ENCODE results near the gene SRSF8. TPM values are rescaled to one million over a fixed set of nuclear protein-coding genes. Genes with fewer than 3 reads are reported as not detected.

The SRSF8 gene
- total RNA-seq, 5 donors from 2014 or later (not counting 1 experiment from before 2014, with no cell fraction given), result 61.2 to 84.0 (median 72.7) TPM

DNA sequence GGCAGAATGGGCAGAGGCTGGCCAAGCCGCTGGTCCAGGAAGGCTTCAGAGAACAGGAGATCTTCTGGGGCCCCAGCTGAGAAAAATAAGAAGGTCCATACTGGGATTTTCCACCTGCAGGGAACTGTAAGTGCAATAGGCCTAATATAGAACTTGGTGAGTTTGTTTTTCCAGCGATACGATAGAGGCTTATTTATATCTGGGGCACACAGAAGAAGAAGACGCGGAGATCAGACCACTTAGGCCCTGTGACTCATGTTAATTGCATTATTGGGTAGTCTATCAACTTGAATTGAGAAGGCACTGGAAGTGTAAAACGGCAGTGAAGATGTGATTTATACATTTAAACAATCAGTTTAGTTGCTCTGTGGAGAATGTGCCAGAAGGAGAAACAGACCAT lies 7.7 kb upstream of the SRSF8 start:
- Histone ChIP-seq H3K9me3 (no peaks in the 10 kb centered on the region), H3K27me3 (replicated peaks in 1 of 2; ENCODE audit: control insufficient read depth in 2 of 2, extremely low read depth in 1 of 2, insufficient read depth in 2 of 2, low read length in 1 of 2) (peaks cover 0 to 12% of the 10 kb centered on the region in 2 experiments), H3K4me3 (ENCODE audit: control insufficient read depth in 1 of 2, extremely low read depth in 1 of 2, low read length in 1 of 2) (no peak overlapping the region), H3K27ac (ENCODE audit: low read length) (no peak overlapping the region), H3K4me1 (ENCODE audit: control insufficient read depth in 1 of 2, extremely low read depth in 1 of 2, insufficient read depth in 2 of 2, low read length in 2 of 2) (no peaks in the 10 kb centered on the region), H3K36me3 (ENCODE audit: control insufficient read depth in 2 of 2, extremely low read depth in 1 of 2, insufficient read depth in 1 of 2, low read length in 1 of 2) (no peaks in the 10 kb centered on the region)
- H3K4me1 Mint-ChIP-seq, result no peaks in the 10 kb centered on the region
- POLR2A ChIA-PET, result no interaction called here
- no peak overlapping the region for H3K27ac Mint-ChIP-seq
- no peak for DNase-seq
- peaks cover 23 to 28% of the 10 kb centered on the region in 2 donors for H3K27me3 Mint-ChIP-seq
- 87% methylated on average over 5 of the region's 6 CpGs for WGBS (ENCODE audit: insufficient coverage)
- no peak for ATAC-seq (replicated peaks in 1 of 4)
- no peaks in the 10 kb centered on the region for H3K36me3 Mint-ChIP-seq
- CTCF ChIA-PET, result no interaction called here
- H3K9me3 Mint-ChIP-seq, result no peaks in the 10 kb centered on the region
- no peak overlapping the region for H3K4me3 Mint-ChIP-seq

DNA sequence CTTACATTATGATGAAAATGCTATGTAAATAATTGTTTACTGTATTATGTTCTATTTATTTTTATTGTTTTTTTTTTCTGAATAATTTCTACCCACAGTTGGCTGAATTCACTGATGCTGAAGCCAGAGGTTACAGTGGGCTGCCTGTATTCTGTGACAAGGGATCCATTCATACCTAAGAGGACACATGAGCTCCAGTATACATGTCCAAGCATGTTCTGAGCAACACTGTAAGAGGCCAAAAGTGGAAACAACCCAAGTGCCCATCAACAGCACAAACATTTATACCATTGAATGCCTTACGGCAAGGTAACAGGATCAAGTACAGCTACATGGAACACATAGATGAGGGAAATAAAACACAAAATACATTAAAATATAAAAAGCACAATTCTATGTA lies 1.4 kb upstream of the SRSF8 start:
- Mint-ChIP-seq H3K4me3 (no peak overlapping the region), H3K27me3 (peaks cover 0 to under 1% of the 10 kb centered on the region in 2 donors), H3K27ac (no peak overlapping the region), H3K36me3 (peaks cover 3% of the 10 kb centered on the region), H3K4me1 (peaks cover 17 to 25% (median 19%) of the 10 kb centered on the region in 3 donors), H3K9me3 (no peaks in the 10 kb centered on the region)
- Histone ChIP-seq H3K4me3 (ENCODE audit: control insufficient read depth in 1 of 2, extremely low read depth in 1 of 2, low read length in 1 of 2) (no peak overlapping the region), H3K27ac (ENCODE audit: low read length) (no peak overlapping the region), H3K36me3 (ENCODE audit: control insufficient read depth in 2 of 2, extremely low read depth in 1 of 2, insufficient read depth in 1 of 2, low read length in 1 of 2) (peaks cover 0 to under 1% of the 10 kb centered on the region in 2 donors), H3K4me1 (ENCODE audit: control insufficient read depth in 1 of 2, extremely low read depth in 1 of 2, insufficient read depth in 2 of 2, low read length in 2 of 2) (peaks cover 8 to 9% of the 10 kb centered on the region in 2 experiments), H3K9me3 (no peaks in the 10 kb centered on the region), H3K27me3 (replicated peaks in 1 of 2; ENCODE audit: control insufficient read depth in 2 of 2, extremely low read depth in 1 of 2, insufficient read depth in 2 of 2, low read length in 1 of 2) (no peaks in the 10 kb centered on the region)
- DNase-seq, result no peak
- CTCF ChIA-PET, result interaction anchor here in 1 of 2 donors (0.5 to 0.6 kb wide), 2 partner anchors 62 to 946 kb away, joined by 3 to 4 read pairs; no protein-coding TSS in a partner anchor
- POLR2A ChIA-PET, result interaction anchor here in 1 of 2 donors (0.6 kb wide), 1 partner anchor 87 kb away, joined by 19 read pairs; no protein-coding TSS in a partner anchor
- no CpG with 5 or more reads among the region's 1 CpG for WGBS (ENCODE audit: insufficient coverage)
- ATAC-seq (replicated peaks in 1 of 4), result no peak

DNA sequence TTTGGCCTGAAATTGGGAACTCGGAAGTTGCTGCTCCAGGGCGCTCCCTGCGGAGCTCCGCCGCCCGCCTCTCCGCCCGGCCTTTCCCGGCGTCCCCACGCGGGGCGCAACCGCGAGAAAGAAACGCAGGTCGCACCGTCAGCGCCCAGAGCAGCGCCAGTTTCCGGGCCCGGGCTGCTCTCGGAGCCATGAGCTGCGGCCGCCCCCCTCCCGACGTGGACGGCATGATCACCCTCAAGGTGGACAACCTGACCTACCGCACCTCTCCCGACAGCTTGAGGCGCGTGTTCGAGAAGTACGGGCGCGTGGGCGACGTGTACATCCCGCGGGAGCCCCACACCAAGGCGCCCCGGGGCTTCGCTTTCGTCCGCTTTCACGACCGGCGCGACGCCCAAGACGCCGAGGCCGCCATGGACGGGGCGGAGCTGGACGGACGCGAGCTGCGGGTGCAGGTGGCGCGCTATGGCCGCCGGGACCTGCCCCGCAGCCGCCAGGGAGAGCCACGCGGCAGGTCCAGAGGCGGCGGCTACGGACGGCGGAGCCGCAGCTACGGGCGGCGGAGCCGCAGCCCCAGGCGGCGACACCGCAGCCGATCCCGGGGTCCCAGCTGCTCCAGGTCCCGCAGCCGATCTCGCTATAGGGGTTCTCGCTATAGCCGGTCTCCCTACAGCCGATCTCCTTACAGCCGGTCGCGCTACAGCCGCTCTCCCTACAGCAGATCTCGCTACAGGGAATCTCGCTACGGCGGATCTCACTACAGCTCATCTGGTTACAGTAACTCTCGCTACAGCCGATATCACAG lies 521 bp downstream of the SRSF8 start:
- ChIA-PET POLR2A (interaction anchor here (0.5 to 3.1 kb wide), 12 partner anchors 18 to 1326 kb away, joined by 3 to 33 read pairs (median 4); partner anchors contain the start of genes CWC15 (in 2 of the 2), FAM76B (in 2 of the 2), KDM4D (in 2 of the 2) and SESN3 (in 2 of the 2)), CTCF (interaction anchor here (0.5 to 5.7 kb wide), 27 partner anchors 9 to 1332 kb away, joined by 3 to 73 read pairs (median 4); partner anchors contain the start of genes ENDOD1 (in 2 of the 2), CCDC82 (in 1 of the 2), CEP57 (in 1 of the 2) and CWC15 (in 1 of the 2))
- Histone ChIP-seq H3K27ac (ENCODE audit: low read length) (peak overlapping the region; percentile 91), H3K4me3 (ENCODE audit: control insufficient read depth in 1 of 2, extremely low read depth in 1 of 2, low read length in 1 of 2) (peak overlapping the region; percentile 72 to 93), H3K27me3 (replicated peaks in 1 of 2; ENCODE audit: control insufficient read depth in 2 of 2, extremely low read depth in 1 of 2, insufficient read depth in 2 of 2, low read length in 1 of 2) (no peaks in the 10 kb centered on the region), H3K9me3 (no peaks in the 10 kb centered on the region), H3K36me3 (ENCODE audit: control insufficient read depth in 2 of 2, extremely low read depth in 1 of 2, insufficient read depth in 1 of 2, low read length in 1 of 2) (peaks cover 0 to 2% of the 10 kb centered on the region in 2 donors), H3K4me1 (ENCODE audit: control insufficient read depth in 1 of 2, extremely low read depth in 1 of 2, insufficient read depth in 2 of 2, low read length in 2 of 2) (peaks cover 9% of the 10 kb centered on the region in 2 experiments)
- no peaks in the 10 kb centered on the region for H3K27me3 Mint-ChIP-seq
- peak; percentile 74 to 78 (median 77) for ATAC-seq (replicated peaks in 1 of 4)
- H3K4me1 Mint-ChIP-seq, result peaks cover 30 to 40% (median 31%) of the 10 kb centered on the region in 3 donors
- peak overlapping the region; percentile 94 to 100 (median 97) for H3K4me3 Mint-ChIP-seq
- peaks cover 9% of the 10 kb centered on the region for H3K36me3 Mint-ChIP-seq
- H3K27ac Mint-ChIP-seq, result peak overlapping the region; percentile 97 to 99
- 0% methylated on average over 98 of the region's 98 CpGs for WGBS (ENCODE audit: insufficient coverage)
- no peaks in the 10 kb centered on the region for H3K9me3 Mint-ChIP-seq
- peak; percentile 34 to 83 (median 60) for DNase-seq

DNA sequence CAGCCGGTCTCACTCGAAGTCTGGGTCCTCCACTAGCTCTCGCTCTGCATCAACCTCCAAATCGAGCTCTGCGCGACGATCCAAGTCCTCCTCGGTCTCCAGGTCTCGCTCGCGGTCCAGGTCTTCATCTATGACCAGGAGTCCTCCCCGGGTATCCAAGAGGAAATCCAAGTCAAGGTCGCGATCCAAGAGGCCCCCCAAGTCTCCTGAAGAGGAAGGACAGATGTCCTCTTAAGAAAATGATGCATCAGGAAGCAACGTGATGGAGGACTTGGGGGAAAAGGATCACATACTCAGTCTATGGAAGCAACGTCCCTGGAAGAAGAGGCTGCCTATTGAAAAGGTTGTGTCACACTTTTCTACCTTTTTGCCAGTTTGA lies 1.1 kb downstream of the SRSF8 start:
- ChIA-PET CTCF (interaction anchor here (0.6 to 5.7 kb wide), 26 partner anchors 9 to 1322 kb away, joined by 3 to 73 read pairs (median 5); partner anchors contain the start of genes ENDOD1 (in 2 of the 2), CCDC82 (in 1 of the 2), CWC15 (in 1 of the 2) and FAM76B (in 1 of the 2)), POLR2A (interaction anchor here (1.0 to 3.1 kb wide), 7 partner anchors 21 to 1326 kb away, joined by 3 to 33 read pairs (median 4); partner anchors contain the start of genes SESN3 (in 2 of the 2), C11orf54 (in 1 of the 2), CWC15 (in 1 of the 2) and ENDOD1 (in 1 of the 2))
- Mint-ChIP-seq H3K36me3 (peaks cover 13% of the 10 kb centered on the region), H3K9me3 (no peaks in the 10 kb centered on the region), H3K4me1 (peaks cover 33 to 43% (median 35%) of the 10 kb centered on the region in 3 donors), H3K27ac (peak overlapping the region; percentile 97 to 99), H3K27me3 (no peaks in the 10 kb centered on the region), H3K4me3 (peak overlapping the region; percentile 94 to 100 (median 97))
- H3K27ac ChIP-seq (ENCODE audit: low read length), result peak overlapping the region; percentile 91
- peaks cover 9% of the 10 kb centered on the region in 2 experiments for H3K4me1 ChIP-seq (ENCODE audit: control insufficient read depth in 1 of 2, extremely low read depth in 1 of 2, insufficient read depth in 2 of 2, low read length in 2 of 2)
- H3K27me3 ChIP-seq (replicated peaks in 1 of 2; ENCODE audit: control insufficient read depth in 2 of 2, extremely low read depth in 1 of 2, insufficient read depth in 2 of 2, low read length in 1 of 2), result no peaks in the 10 kb centered on the region
- DNase-seq, result peak in 5 of 35 experiments; percentile 30 to 43 (median 35)
- peak overlapping the region; percentile 72 to 93 for H3K4me3 ChIP-seq (ENCODE audit: control insufficient read depth in 1 of 2, extremely low read depth in 1 of 2, low read length in 1 of 2)
- H3K9me3 ChIP-seq, result no peaks in the 10 kb centered on the region
- ATAC-seq (replicated peaks in 1 of 4), result no peak
- 0% methylated on average over 10 of the region's 16 CpGs for WGBS (ENCODE audit: insufficient coverage)
- peaks cover 0 to 2% of the 10 kb centered on the region in 2 donors for H3K36me3 ChIP-seq (ENCODE audit: control insufficient read depth in 2 of 2, extremely low read depth in 1 of 2, insufficient read depth in 1 of 2, low read length in 1 of 2)

DNA sequence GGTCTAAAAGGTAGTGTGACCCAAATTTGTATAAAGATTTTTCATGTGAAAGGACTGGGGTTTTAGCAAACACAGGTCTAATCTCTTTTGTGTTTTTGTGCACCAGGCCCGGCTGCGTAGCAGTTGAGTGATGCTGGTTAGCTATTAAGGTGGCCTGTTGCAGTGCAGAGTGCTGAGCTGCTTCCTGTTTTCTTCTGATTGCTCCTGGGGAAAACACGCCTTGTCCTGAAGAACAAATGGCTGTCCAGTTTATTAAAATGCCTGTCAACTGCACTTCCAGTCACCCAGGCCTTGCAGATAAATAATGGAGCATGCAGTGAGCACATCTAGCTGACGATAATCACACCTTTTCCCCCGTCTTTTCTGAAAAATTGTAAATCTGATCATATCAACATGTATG lies 1.8 kb downstream of the SRSF8 start:
- Histone ChIP-seq H3K27ac (ENCODE audit: low read length) (peak overlapping the region; percentile 91), H3K27me3 (replicated peaks in 1 of 2; ENCODE audit: control insufficient read depth in 2 of 2, extremely low read depth in 1 of 2, insufficient read depth in 2 of 2, low read length in 1 of 2) (no peaks in the 10 kb centered on the region), H3K9me3 (no peaks in the 10 kb centered on the region), H3K36me3 (ENCODE audit: control insufficient read depth in 2 of 2, extremely low read depth in 1 of 2, insufficient read depth in 1 of 2, low read length in 1 of 2) (peaks cover 0 to 2% of the 10 kb centered on the region in 2 donors), H3K4me1 (ENCODE audit: control insufficient read depth in 1 of 2, extremely low read depth in 1 of 2, insufficient read depth in 2 of 2, low read length in 2 of 2) (peaks cover 9% of the 10 kb centered on the region in 2 experiments), H3K4me3 (ENCODE audit: control insufficient read depth in 1 of 2, extremely low read depth in 1 of 2, low read length in 1 of 2) (peak overlapping the region; percentile 72 to 93)
- Mint-ChIP-seq H3K27me3 (no peaks in the 10 kb centered on the region), H3K36me3 (peaks cover 13% of the 10 kb centered on the region), H3K9me3 (no peaks in the 10 kb centered on the region), H3K27ac (peak overlapping the region; percentile 97 to 99), H3K4me1 (peaks cover 33 to 46% (median 35%) of the 10 kb centered on the region in 3 donors), H3K4me3 (peak overlapping the region; percentile 94 to 100 (median 97))
- 0% methylated on average over 3 of the region's 5 CpGs for WGBS (ENCODE audit: insufficient coverage)
- CTCF ChIA-PET, result interaction anchor here (0.5 to 5.7 kb wide), 20 partner anchors 16 to 1833 kb away, joined by 3 to 73 read pairs (median 4); partner anchors contain the start of genes ENDOD1 (in 2 of the 2), SESN3 (in 2 of the 2), CCDC82 (in 1 of the 2) and CWC15 (in 1 of the 2)
- ATAC-seq (replicated peaks in 1 of 4) (peak; percentile 56 to 72 (median 61)), DNase-seq (peak; percentile 23 to 86 (median 63))
- POLR2A ChIA-PET, result interaction anchor here (0.7 to 3.1 kb wide), 8 partner anchors 21 to 1327 kb away, joined by 3 to 33 read pairs (median 4); partner anchors contain the start of genes C11orf54 (in 1 of the 2), CWC15 (in 1 of the 2), ENDOD1 (in 1 of the 2) and FAM76B (in 1 of the 2)
